ENCODE measurements around the gene MLH3. TPM values are rescaled to one million over a fixed set of nuclear protein-coding genes. Genes with fewer than 3 reads are reported as not detected.

Gene MLH3
- total RNA-seq, 4 donors from 2014 or later, result 26.4 to 48.1 (median 36.0) TPM

GRCh38 chr14:75011356-75011994, 39.8 kb downstream of the MLH3 start:
- Histone ChIP-seq H3K4me3 (no peak overlapping the region), H3K36me3 (peaks cover 0 to 83% (median 16%) of the 10 kb centered on the region in 3 donors), H3K27me3 (no peaks in the 10 kb centered on the region), H3K4me1 (peaks cover 0 to 20% (median 6%) of the 10 kb centered on the region in 4 donors), H3K9me3 (no peaks in the 10 kb centered on the region), H3K27ac (peak overlapping the region in 3 of 4 donors; percentile 43 to 80 (median 59))
- WGBS, 2 donors, result 29 to 31% methylated on average over 4 of the region's 4 CpGs
- TF ChIP-seq, protein P1, sequence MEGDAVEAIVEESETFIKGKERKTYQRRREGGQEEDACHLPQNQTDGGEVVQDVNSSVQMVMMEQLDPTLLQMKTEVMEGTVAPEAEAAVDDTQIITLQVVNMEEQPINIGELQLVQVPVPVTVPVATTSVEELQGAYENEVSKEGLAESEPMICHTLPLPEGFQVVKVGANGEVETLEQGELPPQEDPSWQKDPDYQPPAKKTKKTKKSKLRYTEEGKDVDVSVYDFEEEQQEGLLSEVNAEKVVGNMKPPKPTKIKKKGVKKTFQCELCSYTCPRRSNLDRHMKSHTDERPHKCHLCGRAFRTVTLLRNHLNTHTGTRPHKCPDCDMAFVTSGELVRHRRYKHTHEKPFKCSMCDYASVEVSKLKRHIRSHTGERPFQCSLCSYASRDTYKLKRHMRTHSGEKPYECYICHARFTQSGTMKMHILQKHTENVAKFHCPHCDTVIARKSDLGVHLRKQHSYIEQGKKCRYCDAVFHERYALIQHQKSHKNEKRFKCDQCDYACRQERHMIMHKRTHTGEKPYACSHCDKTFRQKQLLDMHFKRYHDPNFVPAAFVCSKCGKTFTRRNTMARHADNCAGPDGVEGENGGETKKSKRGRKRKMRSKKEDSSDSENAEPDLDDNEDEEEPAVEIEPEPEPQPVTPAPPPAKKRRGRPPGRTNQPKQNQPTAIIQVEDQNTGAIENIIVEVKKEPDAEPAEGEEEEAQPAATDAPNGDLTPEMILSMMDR (IDR thresholded peaks at IDR 0.05), result no peak
- no peak for TF ChIP-seq POLR2A (IDR thresholded peaks at IDR 0.05)
- TF ChIP-seq EP300 (IDR thresholded peaks at IDR 0.05), result peak in 1 of 2 donors; percentile 39
- DNase-seq (ENCODE audit: low spot score in 2 of 2), result no peak

DNA sequence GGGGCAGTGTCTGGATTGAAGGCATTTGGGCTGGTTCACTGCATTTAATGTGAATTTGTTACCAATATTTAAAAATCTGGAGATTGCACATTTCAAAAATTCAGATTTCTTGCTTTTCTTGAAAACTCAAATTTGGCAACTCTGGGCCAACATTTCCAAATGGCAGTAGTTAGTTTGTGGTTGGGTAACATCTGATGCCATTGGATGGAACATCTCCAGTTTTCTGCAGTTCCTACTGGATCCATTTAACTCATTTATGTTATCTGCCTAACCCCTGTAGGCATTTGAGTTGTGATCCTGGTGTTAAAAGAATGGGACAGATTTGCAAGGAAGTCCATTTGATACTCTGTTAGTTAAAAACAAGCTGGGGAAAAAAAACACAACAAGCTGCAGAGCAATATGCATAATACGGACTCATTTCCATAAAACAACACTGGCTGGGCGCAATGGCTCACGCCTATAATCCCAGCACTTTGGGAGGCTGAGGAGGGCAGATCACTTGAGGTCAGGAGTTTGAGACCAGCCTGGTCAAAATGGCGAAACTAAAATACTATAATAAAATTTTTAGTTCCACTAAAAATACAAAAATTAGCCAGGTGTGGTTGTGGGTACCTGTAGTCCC, 40.7 kb downstream of the MLH3 start:
- H3K4me3 ChIP-seq, result no peak overlapping the region
- TF ChIP-seq, protein P1 (IDR thresholded peaks at IDR 0.05), result no peak
- no peaks in the 10 kb centered on the region for H3K9me3 ChIP-seq
- WGBS, 2 donors, result 82 to 91% methylated on average over 4 of the region's 4 CpGs
- H3K27me3 ChIP-seq, result no peaks in the 10 kb centered on the region
- H3K4me1 ChIP-seq, result peaks cover 0 to 22% (median 6%) of the 10 kb centered on the region in 4 donors
- peaks cover 0 to 83% (median 16%) of the 10 kb centered on the region in 3 donors for H3K36me3 ChIP-seq
- DNase-seq (ENCODE audit: low spot score in 2 of 2), result no peak
- H3K27ac ChIP-seq, result peak overlapping the region in 2 of 4 donors; percentile 59 to 80

- Histone ChIP-seq H3K4me3 (no peak overlapping the region), H3K4me1 (peaks cover 0 to 36% (median 7%) of the 10 kb centered on the region in 4 donors), H3K9me3 (no peaks in the 10 kb centered on the region), H3K27ac (no peak overlapping the region), H3K27me3 (no peaks in the 10 kb centered on the region), H3K36me3 (peaks cover 0 to 77% (median 12%) of the 10 kb centered on the region in 3 donors)
- 71 to 80% methylated on average over 4 of the region's 4 CpGs for WGBS, 2 donors
- TF ChIP-seq EP300 (IDR thresholded peaks at IDR 0.05) (no peak), POLR2A (IDR thresholded peaks at IDR 0.05) (no peak)
- TF ChIP-seq, protein P1 (IDR thresholded peaks at IDR 0.05), result no peak
- DNase-seq (ENCODE audit: low spot score in 2 of 2), result no peak
These were observed 42.1 kb downstream of the MLH3 start for GRCh38 chr14:75009176-75009575.

DNA sequence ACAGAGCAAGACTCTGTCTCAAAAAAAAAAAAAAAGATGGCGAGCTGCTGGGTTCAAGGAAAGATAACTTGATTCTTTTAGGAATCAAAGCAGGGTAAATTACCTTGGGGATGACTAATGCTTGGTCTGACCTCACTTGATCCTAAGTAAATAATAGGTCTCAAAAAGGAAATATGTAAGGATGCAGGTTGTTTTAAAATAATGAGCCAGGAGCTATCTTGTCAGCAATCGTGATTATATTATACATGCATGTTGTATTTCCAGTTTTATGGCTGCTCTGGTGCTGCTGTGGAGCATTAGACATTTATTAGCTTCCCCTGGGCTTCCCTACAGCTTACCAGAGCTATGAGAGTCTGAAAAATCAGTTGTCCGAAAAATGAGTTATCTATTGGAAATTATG, 45.9 kb downstream of the MLH3 start:
- 88 to 91% methylated on average over 3 of the region's 3 CpGs for WGBS, 2 donors
- H3K27me3 ChIP-seq, result no peaks in the 10 kb centered on the region
- TF ChIP-seq EP300 (IDR thresholded peaks at IDR 0.05) (no peak), POLR2A (IDR thresholded peaks at IDR 0.05) (no peak)
- TF ChIP-seq, protein P1 (IDR thresholded peaks at IDR 0.05), result no peak
- H3K9me3 ChIP-seq, result no peaks in the 10 kb centered on the region
- H3K27ac ChIP-seq, result no peak overlapping the region
- peaks cover 0 to 33% (median 11%) of the 10 kb centered on the region in 4 donors for H3K4me1 ChIP-seq
- H3K36me3 ChIP-seq, result peaks cover 0 to 55% (median 8%) of the 10 kb centered on the region in 3 donors
- DNase-seq (ENCODE audit: low spot score in 2 of 2), result no peak
- H3K4me3 ChIP-seq, result no peak overlapping the region

All from tibial nerve (tissue), 4 donors.